CD4-positive, alpha-beta T cell (primary cell): Measurements from ENCODE around the gene RBL1. TPM values are rescaled to one million over a fixed set of nuclear protein-coding genes. Genes with fewer than 3 reads are reported as not detected.
"Not testable (repeated sequence)": the region's sequence is repeated elsewhere in the genome, so short reads cannot be mapped to it uniquely, and the experiment has no call there.

Experiments
- ATAC-seq: fragments of 200-7000 bp; cut with Tn5 transposase; one replicate; pipeline ENCODE4 v1.10.0; 2022; ENCODE audit warnings: mild to moderate bottlenecking; ENCODE audit not compliant: poor library complexity
- CTCF ChIA-PET: fragments of 350-600 bp; sonication (Branson Sonifier 250); formaldehyde crosslinking; loops from one replicate; lab custom pipeline; 2021; ENCODE audit warnings: antibody characterized with exemption, inconsistent platforms; lab: Charles Lee
- POLR2A ChIA-PET: fragments of 350-600 bp; sonication (Branson Sonifier 250); formaldehyde crosslinking; loops from one replicate; lab custom pipeline; 2021; ENCODE audit warnings: antibody characterized with exemption, inconsistent platforms; lab: Charles Lee
- DNase-seq, 14 experiments: peaks; one replicate each; pipeline ENCODE4 v3.0.0-alpha.2; 2013 to 2020; ENCODE audit warnings: mixed read lengths in 2 of 14
- H3K27ac ChIP-seq, 2 donors: one replicate each; pipeline versions ENCODE4 v1.5.1 to v1.7.0; 2013; ENCODE audit warnings: low read length in 2 of 2, low read depth in 1 of 2, mild to moderate bottlenecking in 1 of 2
- H3K27me3 ChIP-seq, 2 experiments: 1 replicate in 1 of 2; 2 replicates in 1 of 2; pipeline versions ENCODE4 v1.6.1 to v1.7.0; 2013; ENCODE audit warnings: low read length in 2 of 2, control low read depth in 1 of 2, mild to moderate bottlenecking in 1 of 2, moderate library complexity in 1 of 2; ENCODE audit not compliant: insufficient read depth in 2 of 2, control insufficient read depth in 1 of 2
- H3K36me3 ChIP-seq: one replicate; pipeline ENCODE4 v1.6.1; 2013; ENCODE audit warnings: low read length, control low read depth; ENCODE audit not compliant: insufficient read depth
- H3K4me1 ChIP-seq: one replicate; pipeline ENCODE4 v1.6.1; 2013; ENCODE audit warnings: low read length, control low read depth; ENCODE audit not compliant: insufficient read depth
- H3K4me3 ChIP-seq: one replicate; pipeline ENCODE4 v1.5.1; 2013; ENCODE audit warnings: mild to moderate bottlenecking, low read length, moderate library complexity
- H3K9me3 ChIP-seq, 2 experiments: 1 replicate in 1 of 2; 2 replicates in 1 of 2; pipeline versions ENCODE4 v1.6.1 to v1.7.0; 2013; ENCODE audit warnings: low read length in 2 of 2, mild to moderate bottlenecking in 2 of 2, control low read depth in 1 of 2, moderate library complexity in 1 of 2; ENCODE audit not compliant: control insufficient read depth in 1 of 2, insufficient read depth in 1 of 2
- H3K27ac Mint-ChIP-seq: one replicate; pipeline ENCODE4 v1.8.0; 2020; ENCODE audit warnings: mixed read lengths
- H3K27me3 Mint-ChIP-seq: one replicate; pipeline ENCODE4 v1.8.0; 2021; ENCODE audit warnings: mixed read lengths
- H3K36me3 Mint-ChIP-seq: one replicate; pipeline ENCODE4 v1.8.0; 2021; ENCODE audit warnings: low read depth, mixed read lengths
- H3K4me1 Mint-ChIP-seq: one replicate; pipeline ENCODE4 v1.8.0; 2021; ENCODE audit warnings: low read depth, mixed read lengths
- H3K4me3 Mint-ChIP-seq: one replicate; pipeline ENCODE4 v1.8.0; 2020; ENCODE audit warnings: mild to moderate bottlenecking, mixed read lengths
- H3K9me3 Mint-ChIP-seq: one replicate; pipeline ENCODE4 v1.8.0; 2020; ENCODE audit warnings: mixed read lengths
- intact Hi-C, 2 experiments: fragments of 100-400 bp; cut with DNase I in 1 of 2; cut with micrococcal nuclease in 1 of 2; formaldehyde crosslinking; loops; one replicate each; pipeline versions ENCODE4 v1.15.1 to v1.9.0; 2023 to 2025; cut with DNase I, micrococcal nuclease
- total RNA-seq, 174 experiments: library from RNA in 2 of 174; stranded (reverse) in 2 of 174; gene quantifications; one replicate each; pipeline ENCODE4 v1.2.3 and lab custom pipeline; 2021 to 2026
- TF ChIP-seq, protein P1 (sequence below): fragments of 200-600 bp; IDR thresholded peaks from one replicate; pipeline ENCODE4 v1.8.0; 2022; ENCODE audit warnings: antibody characterized with exemption, mild to moderate bottlenecking

RBL1 gene
- total RNA-seq, 2 experiments from 2014 or later = 37.4 to 39.1 TPM

DNA sequence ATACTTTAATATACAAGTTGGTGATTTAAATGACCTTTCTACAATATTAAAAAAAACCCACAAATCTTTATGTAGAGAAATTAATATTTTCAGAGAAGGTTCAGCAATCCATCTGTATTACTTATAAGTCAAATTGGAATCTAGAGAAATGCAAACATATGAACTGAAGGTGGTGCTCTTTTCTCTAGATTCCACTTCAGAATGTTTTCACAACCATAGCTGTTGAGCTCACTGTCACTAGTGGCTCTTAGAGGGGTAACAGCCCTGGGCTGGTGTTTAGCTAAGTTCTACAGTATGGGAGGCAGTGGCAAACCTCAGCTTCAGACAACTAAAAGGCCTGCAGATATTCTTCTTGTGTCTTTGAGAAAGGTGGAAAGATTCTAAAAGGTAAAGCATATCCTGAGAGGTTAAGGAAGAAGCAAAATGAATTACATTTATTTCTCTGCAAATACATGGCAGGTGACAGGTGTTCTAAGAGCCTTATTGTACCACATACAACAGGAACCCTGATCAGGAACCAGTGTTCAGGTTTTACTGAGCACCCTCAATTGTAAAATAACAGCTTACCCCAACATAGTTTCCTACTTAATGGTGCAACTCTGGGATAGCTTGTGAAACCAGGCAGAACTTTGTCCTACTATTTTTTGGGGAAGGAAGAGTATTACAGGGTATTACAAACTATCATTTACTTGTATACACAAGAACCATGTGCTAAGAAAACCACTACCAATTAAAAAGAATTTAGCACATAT lies 87.7 kb downstream of the RBL1 start:
- CTCF ChIA-PET = interaction anchor here (0.6 to 2.6 kb wide), 12 partner anchors 9 to 188 kb away, joined by 3 to 13 read pairs (median 3); partner anchors contain the start of gene RBL1
- TF ChIP-seq, protein P1, sequence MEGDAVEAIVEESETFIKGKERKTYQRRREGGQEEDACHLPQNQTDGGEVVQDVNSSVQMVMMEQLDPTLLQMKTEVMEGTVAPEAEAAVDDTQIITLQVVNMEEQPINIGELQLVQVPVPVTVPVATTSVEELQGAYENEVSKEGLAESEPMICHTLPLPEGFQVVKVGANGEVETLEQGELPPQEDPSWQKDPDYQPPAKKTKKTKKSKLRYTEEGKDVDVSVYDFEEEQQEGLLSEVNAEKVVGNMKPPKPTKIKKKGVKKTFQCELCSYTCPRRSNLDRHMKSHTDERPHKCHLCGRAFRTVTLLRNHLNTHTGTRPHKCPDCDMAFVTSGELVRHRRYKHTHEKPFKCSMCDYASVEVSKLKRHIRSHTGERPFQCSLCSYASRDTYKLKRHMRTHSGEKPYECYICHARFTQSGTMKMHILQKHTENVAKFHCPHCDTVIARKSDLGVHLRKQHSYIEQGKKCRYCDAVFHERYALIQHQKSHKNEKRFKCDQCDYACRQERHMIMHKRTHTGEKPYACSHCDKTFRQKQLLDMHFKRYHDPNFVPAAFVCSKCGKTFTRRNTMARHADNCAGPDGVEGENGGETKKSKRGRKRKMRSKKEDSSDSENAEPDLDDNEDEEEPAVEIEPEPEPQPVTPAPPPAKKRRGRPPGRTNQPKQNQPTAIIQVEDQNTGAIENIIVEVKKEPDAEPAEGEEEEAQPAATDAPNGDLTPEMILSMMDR = peak; percentile 83
- peak overlapping the region; percentile 84 for H3K27ac Mint-ChIP-seq
- peaks cover 18% of the 10 kb centered on the region for H3K36me3 ChIP-seq
- POLR2A ChIA-PET = interaction anchor here (0.6 to 1.9 kb wide), 16 partner anchors 8 to 171 kb away, joined by 3 to 15 read pairs (median 4); partner anchors contain the start of genes MROH8, RBL1 and RPN2
- peaks cover 39% of the 10 kb centered on the region for H3K36me3 Mint-ChIP-seq
- peaks cover 26% of the 10 kb centered on the region for H3K4me1 Mint-ChIP-seq
- H3K27me3 ChIP-seq = no peaks in the 10 kb centered on the region
- intact Hi-C loops = loop anchor here (1.0 to 10.0 kb wide), 5 partner anchors 35 to 527 kb away; partner anchors contain the start of genes MROH8 (in 2 of the 2), RPN2 (in 2 of the 2) and RBL1 (in 1 of the 2)
- H3K27me3 Mint-ChIP-seq = no peaks in the 10 kb centered on the region
- peak; percentile 100 for ATAC-seq
- H3K4me1 ChIP-seq = peaks cover 13% of the 10 kb centered on the region
- peak overlapping the region in 1 of 2 donors; percentile 14 for H3K27ac ChIP-seq
- DNase-seq = peak in 11 of 14 experiments; percentile 11 to 79 (median 32)
- no peak overlapping the region for H3K4me3 ChIP-seq
- no peaks in the 10 kb centered on the region for H3K9me3 Mint-ChIP-seq
- no peaks in the 10 kb centered on the region for H3K9me3 ChIP-seq
- H3K4me3 Mint-ChIP-seq = peak overlapping the region; percentile 47

GRCh38 chr20:37005062-37005942 lies 90.5 kb downstream of the RBL1 start:
- H3K9me3 Mint-ChIP-seq, H3K27ac ChIP-seq, H3K4me3 Mint-ChIP-seq, H3K27me3 Mint-ChIP-seq, H3K27ac Mint-ChIP-seq, H3K27me3 ChIP-seq, ATAC-seq, H3K9me3 ChIP-seq, H3K4me3 ChIP-seq: not testable (repeated sequence)
- peak in 2 of 14 experiments; percentile 57 to 58 for DNase-seq
- H3K4me1 ChIP-seq = peaks cover 13% of the 10 kb centered on the region
- peaks cover 27% of the 10 kb centered on the region for H3K4me1 Mint-ChIP-seq
- ChIA-PET CTCF (interaction anchor here (0.6 to 0.7 kb wide), 2 partner anchors 20 to 31 kb away, joined by 3 to 4 read pairs; no protein-coding TSS in a partner anchor), POLR2A (interaction anchor here (0.6 kb wide), 1 partner anchor 56 kb away, joined by 3 read pairs; no protein-coding TSS in a partner anchor)
- H3K36me3 ChIP-seq = peaks cover 21% of the 10 kb centered on the region
- peaks cover 36% of the 10 kb centered on the region for H3K36me3 Mint-ChIP-seq
- intact Hi-C loops = loop anchor here (5.0 to 10.0 kb wide), 3 partner anchors 92 to 529 kb away; partner anchors contain the start of genes MROH8 (in 2 of the 2), RPN2 (in 2 of the 2) and RBL1 (in 1 of the 2)

DNA sequence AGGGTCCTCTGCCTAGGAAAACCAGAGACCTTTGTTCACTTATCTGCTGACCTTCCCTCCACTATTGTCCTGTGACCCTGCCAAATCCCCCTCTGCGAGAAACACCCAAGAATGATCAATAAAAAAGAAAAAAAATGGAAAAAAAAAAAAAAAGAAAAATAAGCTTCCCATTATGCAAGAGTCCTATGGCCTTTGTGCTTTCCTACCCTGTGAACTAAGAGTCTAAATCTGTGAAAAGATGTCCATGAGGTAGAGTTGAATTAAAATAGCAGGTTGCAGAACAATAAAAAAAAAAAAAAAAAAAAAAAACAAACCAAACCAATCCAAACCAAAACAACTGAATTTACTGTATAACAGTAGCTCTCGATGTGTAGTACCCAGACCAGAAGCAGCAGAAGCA lies 94.2 kb downstream of the RBL1 start:
- Mint-ChIP-seq H3K4me1 (peaks cover 22% of the 10 kb centered on the region), H3K36me3 (peaks cover 41% of the 10 kb centered on the region)
- ATAC-seq, H3K27ac Mint-ChIP-seq, H3K9me3 ChIP-seq, H3K4me3 ChIP-seq, POLR2A ChIA-PET, H3K27me3 Mint-ChIP-seq, H3K27me3 ChIP-seq, H3K4me1 ChIP-seq, H3K27ac ChIP-seq, H3K9me3 Mint-ChIP-seq, H3K4me3 Mint-ChIP-seq, DNase-seq: not testable (repeated sequence)
- peaks cover 18% of the 10 kb centered on the region for H3K36me3 ChIP-seq
- CTCF ChIA-PET = interaction anchor here (0.6 kb wide), 1 partner anchor 1362 kb away, joined by 4 read pairs; no protein-coding TSS in a partner anchor
- intact Hi-C loops = loop anchor here in 1 of 2 experiments (10.0 kb wide), 1 partner anchor 533 kb away; no protein-coding TSS in a partner anchor

- H3K4me1 ChIP-seq, H3K9me3 Mint-ChIP-seq, H3K27ac Mint-ChIP-seq, POLR2A ChIA-PET, DNase-seq, H3K9me3 ChIP-seq, H3K27me3 ChIP-seq, ATAC-seq, CTCF ChIA-PET, H3K27me3 Mint-ChIP-seq, H3K27ac ChIP-seq, H3K4me3 ChIP-seq, H3K4me3 Mint-ChIP-seq: not testable (repeated sequence)
- Mint-ChIP-seq H3K36me3 (peaks cover 47% of the 10 kb centered on the region), H3K4me1 (peaks cover 22% of the 10 kb centered on the region)
- intact Hi-C loops = loop anchor here in 1 of 2 experiments (10.0 kb wide), 1 partner anchor 535 kb away; no protein-coding TSS in a partner anchor
- H3K36me3 ChIP-seq = peaks cover 15% of the 10 kb centered on the region
Measured at GRCh38 chr20:37000171-37000570, 95.6 kb downstream of the RBL1 start.
